ENCODE data around the gene TRPC4AP. TPM values are rescaled to one million over a fixed set of nuclear protein-coding genes. Genes with fewer than 3 reads are reported as not detected.

TRPC4AP gene
- total RNA-seq, 2 experiments from 2014 or later, result 63.5 to 65.7 TPM

DNA sequence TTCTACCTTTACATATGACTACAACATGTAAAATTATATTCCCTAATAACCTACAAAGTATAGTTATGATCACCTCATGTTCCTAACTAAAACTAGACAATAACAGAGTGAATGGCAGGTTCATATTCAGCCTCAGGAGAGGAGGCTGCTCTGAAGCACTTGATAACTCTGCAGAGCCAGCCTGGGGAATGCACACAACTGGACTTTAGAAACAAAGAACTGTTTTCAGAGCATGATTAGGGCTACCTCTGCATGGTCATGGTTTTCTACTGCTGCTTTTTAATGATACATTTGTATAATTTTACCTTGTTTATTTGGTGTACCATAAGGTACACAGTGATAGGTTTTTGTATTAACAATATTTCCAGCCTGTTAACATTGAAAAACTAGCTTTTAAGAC, 50.3 kb downstream of the TRPC4AP start:
- POLR2A ChIA-PET, result no interaction called here
- H3K9me3 Mint-ChIP-seq, result no peaks in the 10 kb centered on the region
- DNase-seq, result no peak
- H3K4me3 Mint-ChIP-seq, result no peak overlapping the region
- H3K27me3 Mint-ChIP-seq, result no peaks in the 10 kb centered on the region
- peaks cover 14% of the 10 kb centered on the region for H3K4me1 Mint-ChIP-seq
- CTCF ChIA-PET, result interaction anchor here (0.6 to 0.9 kb wide), 2 partner anchors 15 to 54 kb away, joined by 3 to 4 read pairs; no protein-coding TSS in a partner anchor
- peaks cover 46% of the 10 kb centered on the region for H3K36me3 Mint-ChIP-seq (ENCODE audit: low read depth)
- no peak overlapping the region for H3K27ac Mint-ChIP-seq

DNA sequence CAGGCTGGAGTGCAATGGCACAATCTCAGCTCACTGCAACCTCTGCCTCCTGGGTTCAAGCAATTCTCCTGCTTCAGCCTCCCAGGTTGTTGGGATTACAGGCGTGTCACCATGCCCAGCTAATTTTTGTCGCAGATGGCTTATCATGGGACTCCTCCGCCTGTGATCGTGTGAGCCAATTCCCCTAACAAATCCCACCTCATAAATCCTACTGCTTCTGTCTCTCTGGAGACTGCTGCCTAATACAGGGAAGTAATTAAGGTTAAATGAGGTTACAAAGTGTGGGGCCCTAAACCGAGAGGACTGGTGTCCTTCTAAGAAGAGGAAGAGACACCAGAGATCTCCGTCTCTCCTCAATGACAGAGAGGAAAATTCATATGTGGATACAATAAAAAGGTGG, 52.0 kb downstream of the TRPC4AP start:
- CTCF ChIA-PET, result interaction anchor here (1.1 kb wide), 1 partner anchor 104 kb away, joined by 3 read pairs; no protein-coding TSS in a partner anchor
- Mint-ChIP-seq H3K4me1 (peaks cover 14% of the 10 kb centered on the region), H3K9me3 (no peaks in the 10 kb centered on the region), H3K4me3 (no peak overlapping the region), H3K27me3 (no peaks in the 10 kb centered on the region), H3K36me3 (ENCODE audit: low read depth) (peaks cover 40% of the 10 kb centered on the region), H3K27ac (no peak overlapping the region)
- DNase-seq, result no peak
- POLR2A ChIA-PET, result interaction anchor here (1.2 kb wide), 1 partner anchor 17 kb away, joined by 3 read pairs; no protein-coding TSS in a partner anchor

DNA sequence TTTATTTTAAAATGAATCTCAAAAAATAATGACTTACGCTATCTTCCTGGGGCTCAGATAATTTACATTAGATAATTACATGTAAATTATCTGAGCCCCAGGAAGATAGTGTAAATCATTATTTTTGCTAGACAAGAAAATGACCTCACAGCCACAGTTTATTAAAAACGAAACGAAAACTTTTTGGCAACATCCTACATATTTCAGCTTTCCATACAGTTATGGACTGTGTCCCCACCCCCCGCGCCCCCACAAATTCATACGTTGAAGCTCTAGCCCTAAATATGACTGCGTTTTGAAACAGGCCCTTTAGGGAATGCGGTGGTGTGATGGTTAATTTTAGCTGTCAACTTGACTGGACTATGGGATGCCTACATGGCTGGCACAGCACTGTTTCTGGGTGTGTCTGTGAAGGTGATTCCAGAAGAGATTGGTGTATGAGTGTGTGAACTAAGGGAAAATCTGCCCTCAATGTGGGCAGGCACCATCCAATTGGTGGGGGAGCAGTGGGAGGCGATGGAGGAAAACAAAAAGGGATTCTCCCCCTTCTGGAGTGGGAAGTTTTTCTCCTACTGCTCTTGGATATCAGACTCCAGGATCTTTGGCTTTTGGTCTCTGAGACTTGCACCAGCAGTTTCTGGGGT, 52.6 kb downstream of the TRPC4AP start:
- CTCF ChIA-PET, result interaction anchor here (0.9 to 1.9 kb wide), 4 partner anchors 13 to 167 kb away, joined by 3 to 7 read pairs (median 3); partner anchors contain the start of gene GGT7
- H3K36me3 Mint-ChIP-seq (ENCODE audit: low read depth), result peaks cover 43% of the 10 kb centered on the region
- POLR2A ChIA-PET, result interaction anchor here (0.7 to 1.3 kb wide), 3 partner anchors 13 to 164 kb away, joined by 3 to 4 read pairs (median 3); partner anchors contain the start of gene ACSS2
- H3K9me3 Mint-ChIP-seq, result no peaks in the 10 kb centered on the region
- H3K4me3 Mint-ChIP-seq, result no peak overlapping the region
- peaks cover 14% of the 10 kb centered on the region for H3K4me1 Mint-ChIP-seq
- H3K27ac Mint-ChIP-seq, result no peak overlapping the region
- no peak for DNase-seq
- no peaks in the 10 kb centered on the region for H3K27me3 Mint-ChIP-seq

DNA sequence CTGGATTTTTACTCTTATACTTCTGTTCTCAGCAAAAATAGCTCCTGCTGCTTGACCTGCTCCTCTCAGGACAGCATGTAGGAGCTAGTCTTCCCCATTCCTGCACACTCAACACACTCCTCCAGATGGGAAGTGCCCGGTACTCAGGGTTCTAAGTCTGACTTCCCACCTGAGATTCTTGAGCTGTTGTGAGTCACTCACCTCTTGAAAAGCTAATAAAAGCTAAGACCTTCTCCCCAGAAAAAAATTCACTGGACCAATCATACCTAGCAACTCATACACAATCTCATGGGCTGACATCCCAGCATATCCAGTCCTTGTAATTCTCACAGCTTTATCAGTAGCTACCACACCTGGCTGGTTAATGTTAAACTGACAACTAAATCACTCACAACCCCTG, 53.5 kb downstream of the TRPC4AP start:
- peaks cover 14% of the 10 kb centered on the region for H3K4me1 Mint-ChIP-seq
- DNase-seq, result no peak
- H3K27ac Mint-ChIP-seq, result no peak overlapping the region
- H3K36me3 Mint-ChIP-seq (ENCODE audit: low read depth), result peaks cover 43% of the 10 kb centered on the region
- CTCF ChIA-PET, result interaction anchor here (0.8 to 1.9 kb wide), 3 partner anchors 14 to 165 kb away, joined by 3 to 7 read pairs (median 3); no protein-coding TSS in a partner anchor
- POLR2A ChIA-PET, result interaction anchor here (0.7 to 1.3 kb wide), 2 partner anchors 12 to 163 kb away, joined by 3 to 4 read pairs; partner anchors contain the start of gene ACSS2
- H3K27me3 Mint-ChIP-seq, result no peaks in the 10 kb centered on the region
- H3K9me3 Mint-ChIP-seq, result no peaks in the 10 kb centered on the region
- no peak overlapping the region for H3K4me3 Mint-ChIP-seq

DNA sequence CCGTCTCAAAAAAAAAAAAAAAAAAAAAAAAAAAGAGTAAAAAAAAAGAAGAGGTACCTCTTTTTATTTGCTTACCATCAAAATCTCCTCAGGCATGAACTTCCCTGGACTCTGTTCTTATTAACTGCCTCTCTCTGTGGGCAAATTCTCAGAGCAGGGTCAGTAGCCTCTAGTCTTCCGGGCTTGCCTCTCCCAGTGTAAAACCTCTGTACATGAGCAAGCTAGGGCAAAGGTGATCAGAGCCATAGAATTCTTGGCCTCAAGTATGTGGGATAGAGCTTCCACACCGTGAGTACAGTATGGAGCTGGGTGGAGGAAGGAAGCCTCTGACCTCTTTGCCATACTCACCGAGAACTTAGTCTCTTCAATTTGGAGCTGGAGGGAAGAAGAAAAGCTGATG, 58.5 kb downstream of the TRPC4AP start:
- peaks cover 3% of the 10 kb centered on the region for H3K4me1 Mint-ChIP-seq
- no peak overlapping the region for H3K27ac Mint-ChIP-seq
- peaks cover 60% of the 10 kb centered on the region for H3K36me3 Mint-ChIP-seq (ENCODE audit: low read depth)
- CTCF ChIA-PET, result no interaction called here
- DNase-seq, result no peak
- no peaks in the 10 kb centered on the region for H3K9me3 Mint-ChIP-seq
- no peak overlapping the region for H3K4me3 Mint-ChIP-seq
- H3K27me3 Mint-ChIP-seq, result no peaks in the 10 kb centered on the region
- POLR2A ChIA-PET, result interaction anchor here (0.6 to 1.1 kb wide), 2 partner anchors 9 kb away, joined by 3 read pairs; no protein-coding TSS in a partner anchor

DNA sequence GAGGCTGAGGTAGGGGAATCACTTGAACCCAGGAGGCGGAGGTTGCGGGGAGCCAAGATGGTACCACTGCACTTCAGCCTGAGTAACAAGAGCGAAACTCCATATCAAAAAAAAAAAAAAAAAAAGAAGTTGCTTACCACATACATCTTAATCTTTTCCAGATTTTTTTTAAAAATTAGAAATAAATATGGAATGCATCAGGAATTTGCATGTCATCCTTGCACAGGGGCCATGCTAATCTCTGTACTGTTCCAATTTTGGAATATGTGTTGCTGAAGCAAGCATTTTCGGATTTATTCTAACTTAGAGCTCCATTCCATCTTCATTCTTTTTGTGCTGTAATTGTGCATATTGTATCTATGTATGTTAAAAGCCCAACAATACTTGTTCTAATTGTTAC, 62.5 kb downstream of the TRPC4AP start:
- Mint-ChIP-seq H3K27me3 (no peaks in the 10 kb centered on the region), H3K36me3 (ENCODE audit: low read depth) (peaks cover 70% of the 10 kb centered on the region), H3K4me1 (peaks cover 17% of the 10 kb centered on the region), H3K27ac (no peak overlapping the region), H3K4me3 (no peak overlapping the region), H3K9me3 (no peaks in the 10 kb centered on the region)
- ChIA-PET CTCF (interaction anchor here (0.7 kb wide), 2 partner anchors 115 to 276 kb away, joined by 3 read pairs; no protein-coding TSS in a partner anchor), POLR2A (interaction anchor here (0.7 kb wide), 1 partner anchor 66 kb away, joined by 3 read pairs; no protein-coding TSS in a partner anchor)
- DNase-seq, result no peak

DNA sequence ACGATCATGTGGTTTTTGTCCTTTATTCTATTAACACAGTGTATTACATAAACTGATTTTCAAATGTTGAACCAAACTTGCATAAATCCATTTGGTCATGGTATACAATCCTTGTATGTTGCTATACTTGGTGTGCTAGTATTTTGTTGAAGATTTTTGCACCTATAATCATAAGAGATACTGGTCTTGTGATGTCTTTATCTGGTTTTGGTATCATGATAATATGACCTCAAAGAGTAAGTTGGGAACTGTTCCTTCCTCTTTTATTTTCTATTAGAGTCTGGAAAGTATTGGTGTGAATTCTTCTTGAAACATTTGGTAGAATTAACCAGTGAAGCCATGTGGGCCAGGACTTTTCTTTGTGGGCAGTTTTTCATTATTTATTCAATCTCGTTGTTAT, 65.3 kb downstream of the TRPC4AP start:
- no peak overlapping the region for H3K27ac Mint-ChIP-seq
- H3K4me3 Mint-ChIP-seq, result no peak overlapping the region
- peaks cover 17% of the 10 kb centered on the region for H3K4me1 Mint-ChIP-seq
- H3K27me3 Mint-ChIP-seq, result no peaks in the 10 kb centered on the region
- H3K36me3 Mint-ChIP-seq (ENCODE audit: low read depth), result peaks cover 53% of the 10 kb centered on the region
- no peak for DNase-seq
- H3K9me3 Mint-ChIP-seq, result no peaks in the 10 kb centered on the region
- ChIA-PET CTCF (no interaction called here), POLR2A (interaction anchor here (0.6 kb wide), 1 partner anchor 12 kb away, joined by 3 read pairs; no protein-coding TSS in a partner anchor)

DNA sequence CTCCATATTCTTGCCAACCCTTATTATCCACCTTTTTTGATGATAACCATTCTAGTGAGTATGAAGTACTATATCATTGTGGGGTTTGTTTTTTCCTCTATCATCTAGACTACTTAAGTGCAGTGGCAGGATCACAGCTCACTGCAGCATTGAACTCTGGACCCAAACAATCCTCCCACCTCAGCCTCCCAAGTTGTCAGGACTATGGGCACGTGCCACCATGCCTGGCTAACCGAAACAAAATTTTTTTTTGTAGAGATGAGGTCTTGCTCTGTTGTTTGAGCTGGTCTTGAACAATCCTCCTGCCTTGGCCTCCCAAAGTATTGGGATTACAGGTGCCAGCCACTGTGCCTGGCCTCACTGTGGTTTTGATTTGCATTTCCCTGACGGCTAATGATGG, 67.5 kb downstream of the TRPC4AP start:
- ChIA-PET POLR2A (interaction anchor here (0.7 kb wide), 1 partner anchor 9 kb away, joined by 3 read pairs; no protein-coding TSS in a partner anchor), CTCF (no interaction called here)
- Mint-ChIP-seq H3K9me3 (no peaks in the 10 kb centered on the region), H3K4me1 (peaks cover 17% of the 10 kb centered on the region), H3K4me3 (no peak overlapping the region), H3K27me3 (no peaks in the 10 kb centered on the region), H3K27ac (no peak overlapping the region), H3K36me3 (ENCODE audit: low read depth) (peaks cover 38% of the 10 kb centered on the region)
- no peak for DNase-seq

DNA sequence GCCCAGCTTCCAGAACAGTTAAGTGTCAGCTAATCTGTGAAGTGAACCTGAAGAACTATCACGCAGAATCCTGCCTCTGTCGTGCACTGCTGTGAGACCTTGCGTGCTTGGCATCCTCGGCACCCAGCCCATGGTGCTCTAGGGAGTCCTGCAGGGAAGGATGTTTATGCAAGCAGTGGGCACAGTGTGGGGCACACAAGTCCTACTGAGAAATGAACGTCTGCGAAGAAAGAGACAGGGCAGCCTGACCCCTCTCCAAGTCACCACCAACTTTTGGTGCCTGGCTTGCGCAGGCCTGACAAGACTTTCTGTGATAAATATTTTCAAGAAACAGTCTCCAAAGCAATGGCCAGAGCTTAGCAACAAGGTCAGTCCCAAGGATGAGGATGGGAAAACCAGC, 69.0 kb downstream of the TRPC4AP start:
- H3K4me1 Mint-ChIP-seq, result peaks cover 11% of the 10 kb centered on the region
- CTCF ChIA-PET, result no interaction called here

DNA sequence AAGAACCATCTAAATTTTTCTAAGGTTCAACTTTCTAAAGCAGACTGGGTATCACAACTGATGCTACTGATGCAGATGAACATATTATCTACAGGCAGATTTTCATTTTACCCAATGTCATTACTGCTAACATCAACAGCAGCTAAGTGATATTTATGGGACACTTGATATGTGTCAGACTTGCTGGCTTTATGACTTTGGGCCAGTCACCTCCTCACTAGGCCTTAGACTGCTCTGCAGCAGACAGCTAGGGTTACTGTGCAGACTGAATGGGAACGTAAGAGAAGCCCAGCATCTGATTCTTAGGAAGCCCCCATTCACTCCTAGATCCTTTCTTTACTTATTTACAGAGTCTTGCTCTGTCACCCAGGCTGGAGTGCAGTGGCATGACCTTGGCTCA, 70.8 kb downstream of the TRPC4AP start:
- Mint-ChIP-seq H3K36me3 (ENCODE audit: low read depth) (peaks cover 24% of the 10 kb centered on the region), H3K27ac (no peak overlapping the region), H3K4me3 (no peak overlapping the region), H3K27me3 (no peaks in the 10 kb centered on the region), H3K9me3 (no peaks in the 10 kb centered on the region), H3K4me1 (no peaks in the 10 kb centered on the region)
- ChIA-PET POLR2A (no interaction called here), CTCF (no interaction called here)
- no peak for DNase-seq

More for the DNA sequence above, 69.0 kb downstream of the TRPC4AP start:
- DNase-seq, result no peak
- no peaks in the 10 kb centered on the region for H3K27me3 Mint-ChIP-seq
- POLR2A ChIA-PET, result no interaction called here
- peaks cover 37% of the 10 kb centered on the region for H3K36me3 Mint-ChIP-seq (ENCODE audit: low read depth)
- no peaks in the 10 kb centered on the region for H3K9me3 Mint-ChIP-seq
- no peak overlapping the region for H3K27ac Mint-ChIP-seq
- H3K4me3 Mint-ChIP-seq, result no peak overlapping the region

DNA sequence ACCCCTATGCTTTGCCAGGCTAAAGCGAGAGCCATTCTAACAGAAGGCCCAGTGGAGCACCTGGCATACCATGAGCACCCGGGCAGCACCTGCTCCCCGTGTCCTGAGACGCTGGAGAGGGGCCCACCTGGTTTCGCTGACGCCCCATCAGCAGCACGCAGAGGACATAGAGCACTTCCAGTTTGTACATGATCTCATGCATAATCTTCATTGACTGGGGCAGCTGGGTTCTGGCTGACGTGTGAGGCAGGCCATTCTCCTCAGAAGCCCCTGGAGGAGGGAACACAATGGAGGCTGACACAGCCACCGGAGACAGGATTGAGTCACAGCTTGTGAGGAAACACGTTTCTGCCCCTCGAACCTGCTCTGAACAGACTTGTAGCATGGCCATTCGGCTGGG, 71.5 kb downstream of the TRPC4AP start:
- H3K36me3 Mint-ChIP-seq (ENCODE audit: low read depth), result peaks cover 28% of the 10 kb centered on the region
- no peak overlapping the region for H3K4me3 Mint-ChIP-seq
- no peaks in the 10 kb centered on the region for H3K9me3 Mint-ChIP-seq
- H3K27ac Mint-ChIP-seq, result no peak overlapping the region
- ChIA-PET POLR2A (no interaction called here), CTCF (no interaction called here)
- H3K27me3 Mint-ChIP-seq, result no peaks in the 10 kb centered on the region
- DNase-seq, result no peak
- no peaks in the 10 kb centered on the region for H3K4me1 Mint-ChIP-seq

DNA sequence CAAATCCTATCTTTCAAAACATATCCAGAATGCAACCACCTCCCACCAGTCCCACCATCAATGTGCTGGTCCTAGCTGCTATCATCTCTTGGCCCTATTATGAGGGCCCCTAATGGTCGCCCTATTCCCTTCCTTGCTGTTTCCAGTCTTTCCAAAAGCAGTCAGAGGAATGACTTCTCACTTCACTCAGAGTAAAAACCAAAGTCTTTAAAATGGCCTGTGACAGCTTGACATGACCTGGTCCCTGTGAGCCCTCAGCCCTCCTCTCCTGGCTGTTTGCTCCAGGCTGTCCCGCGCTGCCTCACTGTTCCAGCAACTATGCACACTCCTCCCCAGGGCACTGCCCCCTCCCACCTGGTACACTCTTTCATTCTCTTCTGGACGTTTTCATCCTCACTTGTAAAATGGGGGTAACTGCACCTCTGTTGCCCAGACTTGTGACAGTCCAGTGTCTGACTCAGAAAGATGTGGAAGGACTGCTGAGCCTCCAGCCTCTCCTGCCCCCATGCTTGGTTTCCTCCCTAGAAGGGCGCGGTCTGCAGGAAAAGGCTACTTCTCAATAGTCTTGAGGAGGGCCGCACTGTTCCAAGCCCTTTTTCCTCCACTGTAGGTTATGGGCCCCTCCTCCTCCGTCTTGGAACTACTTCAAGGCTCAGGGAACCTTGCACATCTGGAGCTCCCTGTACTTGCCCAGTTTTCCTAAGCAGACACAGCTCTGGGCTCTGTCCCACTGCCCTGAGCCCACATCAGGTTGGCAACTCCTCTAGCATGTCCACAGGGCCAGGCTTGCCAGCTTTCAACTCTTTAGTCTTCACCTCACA, 72.3 kb downstream of the TRPC4AP start:
- no peaks in the 10 kb centered on the region for H3K27me3 Mint-ChIP-seq
- H3K36me3 Mint-ChIP-seq (ENCODE audit: low read depth), result peaks cover 28% of the 10 kb centered on the region
- DNase-seq, result no peak
- no peak overlapping the region for H3K4me3 Mint-ChIP-seq
- H3K9me3 Mint-ChIP-seq, result no peaks in the 10 kb centered on the region
- H3K27ac Mint-ChIP-seq, result no peak overlapping the region
- CTCF ChIA-PET, result no interaction called here
- POLR2A ChIA-PET, result no interaction called here
- no peaks in the 10 kb centered on the region for H3K4me1 Mint-ChIP-seq
